ENCODE data around the gene MMP25. TPM values are rescaled to one million over a fixed set of nuclear protein-coding genes. Genes with fewer than 3 reads are reported as not detected.
"Not testable (repeated sequence)": the region's sequence is repeated elsewhere in the genome, so short reads cannot be mapped to it uniquely, and the experiment has no call there.

The MMP25 gene
- total RNA-seq, 2 experiments from 2014 or later, result 0.99 to 1.6 TPM

GRCh38 chr16:3035289-3035971 lies 10.9 kb upstream of the MMP25 start:
- Mint-ChIP-seq H3K27ac (no peak overlapping the region), H3K9me3 (no peaks in the 10 kb centered on the region), H3K36me3 (no peaks in the 10 kb centered on the region), H3K4me3 (no peak overlapping the region), H3K27me3 (peaks cover 88% of the 10 kb centered on the region), H3K4me1 (peaks cover 10% of the 10 kb centered on the region)
- no peak for DNase-seq

DNA sequence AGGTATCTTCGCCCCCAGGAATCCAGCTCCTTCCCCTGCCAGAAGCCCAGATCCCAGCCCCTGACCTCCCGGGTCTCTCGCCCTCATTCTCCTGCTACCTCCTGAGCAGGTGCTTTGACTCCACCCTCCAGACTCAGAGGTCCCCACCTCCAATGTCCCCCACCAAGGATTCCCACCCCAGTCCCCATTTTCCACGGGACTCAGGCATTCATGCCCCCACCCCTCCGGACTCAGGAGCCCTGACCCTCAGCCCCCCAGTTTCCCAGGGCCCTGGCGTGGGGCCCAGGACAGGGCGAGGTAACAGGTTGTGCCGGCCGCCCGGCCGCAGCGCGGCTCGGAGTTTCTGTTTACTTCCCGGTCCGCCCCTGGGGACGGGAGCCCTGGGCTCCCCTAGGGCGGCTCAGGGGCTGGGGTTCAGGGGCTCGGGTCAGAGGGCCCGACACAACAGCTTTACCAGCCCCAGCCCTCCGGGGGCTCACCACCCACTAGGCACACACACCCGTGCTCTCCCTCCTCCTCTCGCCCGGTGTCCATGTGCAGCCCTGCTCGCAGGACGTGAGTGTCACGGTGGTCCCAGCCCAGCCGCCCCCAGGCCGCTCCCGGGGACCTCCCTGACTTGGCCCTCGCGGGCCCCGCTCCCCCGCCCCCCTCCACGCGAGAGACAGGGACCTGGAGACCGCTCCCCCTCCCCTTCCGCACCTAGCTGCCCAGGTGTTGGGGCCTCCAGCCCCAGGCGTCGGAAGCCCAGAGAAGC lies 10.2 kb upstream of the MMP25 start:
- Mint-ChIP-seq H3K36me3 (no peaks in the 10 kb centered on the region), H3K9me3 (no peaks in the 10 kb centered on the region), H3K27ac (no peak overlapping the region), H3K4me1 (peaks cover 10% of the 10 kb centered on the region), H3K27me3 (peaks cover 88% of the 10 kb centered on the region), H3K4me3 (no peak overlapping the region)
- no peak for DNase-seq

GRCh38 chr16:3036726-3037315 lies 9.5 kb upstream of the MMP25 start, which contains the start of gene BICDL2:
Gene BICDL2, minus strand, starts transcription at chr16:3036944. Its CDS starts 1,448 bp downstream, at chr16:3035496.
- Mint-ChIP-seq H3K9me3 (no peaks in the 10 kb centered on the region), H3K36me3 (no peaks in the 10 kb centered on the region), H3K27ac (no peak within 1 kb of the TSS), H3K4me1 (peaks cover 10% of the 10 kb centered on the region), H3K27me3 (peaks cover 89% of the 10 kb centered on the region), H3K4me3 (no peak within 1 kb of the TSS)
- no peak for DNase-seq

GRCh38 chr16:3038256-3038655 lies 8.1 kb upstream of the MMP25 start:
- Mint-ChIP-seq H3K9me3 (no peaks in the 10 kb centered on the region), H3K27me3 (peaks cover 88% of the 10 kb centered on the region), H3K36me3 (no peaks in the 10 kb centered on the region), H3K27ac (no peak overlapping the region), H3K4me1 (peaks cover 5% of the 10 kb centered on the region), H3K4me3 (no peak overlapping the region)
- no peak for DNase-seq

DNA sequence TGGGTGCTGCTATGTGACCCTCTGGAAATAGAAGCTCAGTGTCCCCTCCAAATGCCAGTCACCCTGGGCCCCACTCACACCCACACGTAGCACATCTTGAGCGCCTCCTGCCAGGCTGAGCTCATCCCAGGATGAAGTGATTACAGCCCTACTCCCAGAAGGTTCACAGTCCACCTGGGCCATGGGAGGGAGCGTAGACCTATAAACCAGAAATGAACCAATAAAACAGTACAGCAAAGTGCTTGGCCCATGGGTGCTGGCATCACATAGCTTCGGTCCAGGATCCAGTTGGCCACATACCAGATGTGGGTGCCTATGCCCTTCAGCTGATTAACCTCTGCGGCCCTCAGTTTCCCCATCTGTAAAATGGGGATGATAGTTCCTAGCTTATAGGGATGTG lies 7.5 kb upstream of the MMP25 start:
- peaks cover 5% of the 10 kb centered on the region for H3K4me1 Mint-ChIP-seq
- no peaks in the 10 kb centered on the region for H3K36me3 Mint-ChIP-seq
- H3K4me3 Mint-ChIP-seq, result no peak overlapping the region
- no peak overlapping the region for H3K27ac Mint-ChIP-seq
- no peak for DNase-seq
- H3K27me3 Mint-ChIP-seq, result peaks cover 88% of the 10 kb centered on the region
- no peaks in the 10 kb centered on the region for H3K9me3 Mint-ChIP-seq

DNA sequence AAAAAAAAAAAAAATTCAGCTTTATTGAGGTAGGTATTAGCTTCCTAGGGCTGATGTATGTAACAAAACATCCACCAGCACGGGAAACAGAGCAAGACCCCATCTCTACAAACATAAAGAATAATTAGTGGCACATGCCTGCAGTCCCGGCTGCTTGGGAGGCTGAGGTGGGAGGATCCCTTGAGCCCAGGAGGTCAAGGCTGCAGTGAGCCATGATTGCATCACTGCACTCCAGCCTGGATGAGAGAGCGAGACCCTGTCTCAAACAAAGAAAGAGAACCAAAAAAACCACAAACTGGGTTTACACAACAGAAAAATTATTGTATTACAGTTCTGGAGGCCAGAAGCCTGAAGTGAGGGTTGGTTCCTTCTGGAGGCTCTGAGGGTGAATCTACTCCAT lies 4.0 kb upstream of the MMP25 start:
- Mint-ChIP-seq H3K9me3 (no peaks in the 10 kb centered on the region), H3K36me3 (no peaks in the 10 kb centered on the region), H3K27ac (no peak overlapping the region), H3K4me3 (no peak overlapping the region), H3K27me3 (peaks cover 86% of the 10 kb centered on the region), H3K4me1 (peaks cover 7% of the 10 kb centered on the region)
- DNase-seq, result no peak

GRCh38 chr16:3044708-3045107 lies 1.7 kb upstream of the MMP25 start:
- H3K4me1 Mint-ChIP-seq, result peaks cover 9% of the 10 kb centered on the region
- no peaks in the 10 kb centered on the region for H3K36me3 Mint-ChIP-seq
- peaks cover 76% of the 10 kb centered on the region for H3K27me3 Mint-ChIP-seq
- no peaks in the 10 kb centered on the region for H3K9me3 Mint-ChIP-seq
- no peak for DNase-seq
- H3K27ac Mint-ChIP-seq, result no peak overlapping the region
- H3K4me3 Mint-ChIP-seq, result peak overlapping the region; percentile 73

GRCh38 chr16:3046641-3047386 lies 453 bp downstream of the MMP25 start:
- Mint-ChIP-seq H3K27me3 (peaks cover 56% of the 10 kb centered on the region), H3K4me3 (peak overlapping the region; percentile 43), H3K36me3 (no peaks in the 10 kb centered on the region), H3K4me1 (peaks cover 19% of the 10 kb centered on the region), H3K27ac (no peak overlapping the region), H3K9me3 (no peaks in the 10 kb centered on the region)
- no peak for DNase-seq

DNA sequence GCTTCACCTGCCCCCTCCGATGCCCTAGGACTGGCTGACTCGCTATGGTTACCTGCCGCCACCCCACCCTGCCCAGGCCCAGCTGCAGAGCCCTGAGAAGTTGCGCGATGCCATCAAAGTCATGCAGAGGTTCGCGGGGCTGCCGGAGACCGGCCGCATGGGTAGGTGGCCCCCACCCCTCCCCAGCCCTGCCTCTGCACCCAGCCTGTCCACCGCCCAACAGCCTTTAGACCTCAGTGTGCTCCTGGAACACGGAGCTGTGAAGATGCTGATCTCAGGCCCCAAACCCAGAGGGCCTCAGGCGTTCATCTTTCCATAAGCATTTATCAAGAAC lies 993 bp downstream of the MMP25 start:
- no peak for DNase-seq
- Mint-ChIP-seq H3K4me3 (no peak overlapping the region), H3K36me3 (no peaks in the 10 kb centered on the region), H3K27me3 (peaks cover 53% of the 10 kb centered on the region), H3K9me3 (no peaks in the 10 kb centered on the region), H3K27ac (no peak overlapping the region), H3K4me1 (peaks cover 19% of the 10 kb centered on the region)

DNA sequence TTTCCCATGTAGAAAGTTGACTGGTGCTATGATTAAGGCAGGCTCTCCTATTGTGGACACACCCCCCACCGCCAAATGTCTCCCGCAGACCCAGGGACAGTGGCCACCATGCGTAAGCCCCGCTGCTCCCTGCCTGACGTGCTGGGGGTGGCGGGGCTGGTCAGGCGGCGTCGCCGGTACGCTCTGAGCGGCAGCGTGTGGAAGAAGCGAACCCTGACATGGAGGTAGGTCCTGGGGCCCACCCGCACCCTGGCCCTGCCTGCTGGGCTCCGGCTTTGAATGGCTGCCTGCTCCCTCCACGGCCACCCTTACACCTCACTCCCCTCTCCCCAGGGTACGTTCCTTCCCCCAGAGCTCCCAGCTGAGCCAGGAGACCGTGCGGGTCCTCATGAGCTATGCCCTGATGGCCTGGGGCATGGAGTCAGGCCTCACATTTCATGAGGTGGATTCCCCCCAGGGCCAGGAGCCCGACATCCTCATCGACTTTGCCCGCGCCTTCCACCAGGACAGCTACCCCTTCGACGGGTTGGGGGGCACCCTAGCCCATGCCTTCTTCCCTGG lies 3.6 kb downstream of the MMP25 start:
- peaks cover 12% of the 10 kb centered on the region for H3K36me3 Mint-ChIP-seq
- peaks cover 27% of the 10 kb centered on the region for H3K27me3 Mint-ChIP-seq
- H3K9me3 Mint-ChIP-seq, result no peaks in the 10 kb centered on the region
- H3K4me3 Mint-ChIP-seq, result no peak overlapping the region
- H3K27ac Mint-ChIP-seq, result no peak overlapping the region
- H3K4me1 Mint-ChIP-seq, result peaks cover 30% of the 10 kb centered on the region
- no peak for DNase-seq

GRCh38 chr16:3050487-3050886 lies 4.1 kb downstream of the MMP25 start:
- Mint-ChIP-seq H3K27ac (no peak overlapping the region), H3K36me3 (peaks cover 15% of the 10 kb centered on the region), H3K4me3 (no peak overlapping the region)

DNA sequence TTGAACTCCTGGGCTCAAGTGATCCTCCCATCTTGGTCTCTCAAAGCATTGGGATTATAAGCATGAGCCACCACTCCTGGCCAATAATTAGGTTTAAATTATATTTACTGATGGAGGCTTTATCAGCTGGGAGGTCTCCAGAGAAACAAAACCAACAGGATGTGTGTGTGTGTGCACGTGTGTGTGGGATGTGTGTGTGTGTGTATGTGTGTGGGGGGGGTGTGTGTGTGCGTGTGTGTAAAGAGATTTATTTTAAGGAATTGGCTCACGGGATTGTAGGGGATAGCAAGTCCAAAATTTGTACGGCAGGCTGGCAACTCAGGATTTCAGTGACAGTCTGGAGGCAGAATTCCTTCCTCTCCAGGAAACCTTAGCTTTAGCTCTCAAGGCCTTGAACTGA lies 4.6 kb downstream of the MMP25 start:
- DNase-seq, result no peak
- no peak overlapping the region for H3K4me3 Mint-ChIP-seq
- no peaks in the 10 kb centered on the region for H3K9me3 Mint-ChIP-seq
- no peak overlapping the region for H3K27ac Mint-ChIP-seq
- H3K36me3 Mint-ChIP-seq, result peaks cover 15% of the 10 kb centered on the region
- H3K4me1 Mint-ChIP-seq, result peaks cover 35% of the 10 kb centered on the region
- H3K27me3 Mint-ChIP-seq, result peaks cover 19% of the 10 kb centered on the region

More at GRCh38 chr16:3050487-3050886, 4.1 kb downstream of the MMP25 start:
- Mint-ChIP-seq H3K4me1 (peaks cover 31% of the 10 kb centered on the region), H3K27me3 (peaks cover 22% of the 10 kb centered on the region), H3K9me3 (no peaks in the 10 kb centered on the region)
- DNase-seq, result no peak

- Mint-ChIP-seq H3K27ac (no peak overlapping the region), H3K4me3 (no peak overlapping the region), H3K36me3 (peaks cover 15% of the 10 kb centered on the region), H3K9me3 (no peaks in the 10 kb centered on the region), H3K4me1 (peaks cover 38% of the 10 kb centered on the region), H3K27me3 (peaks cover 19% of the 10 kb centered on the region)
- DNase-seq, result no peak
Observed at GRCh38 chr16:3051494-3051893, 5.1 kb downstream of the MMP25 start.

DNA sequence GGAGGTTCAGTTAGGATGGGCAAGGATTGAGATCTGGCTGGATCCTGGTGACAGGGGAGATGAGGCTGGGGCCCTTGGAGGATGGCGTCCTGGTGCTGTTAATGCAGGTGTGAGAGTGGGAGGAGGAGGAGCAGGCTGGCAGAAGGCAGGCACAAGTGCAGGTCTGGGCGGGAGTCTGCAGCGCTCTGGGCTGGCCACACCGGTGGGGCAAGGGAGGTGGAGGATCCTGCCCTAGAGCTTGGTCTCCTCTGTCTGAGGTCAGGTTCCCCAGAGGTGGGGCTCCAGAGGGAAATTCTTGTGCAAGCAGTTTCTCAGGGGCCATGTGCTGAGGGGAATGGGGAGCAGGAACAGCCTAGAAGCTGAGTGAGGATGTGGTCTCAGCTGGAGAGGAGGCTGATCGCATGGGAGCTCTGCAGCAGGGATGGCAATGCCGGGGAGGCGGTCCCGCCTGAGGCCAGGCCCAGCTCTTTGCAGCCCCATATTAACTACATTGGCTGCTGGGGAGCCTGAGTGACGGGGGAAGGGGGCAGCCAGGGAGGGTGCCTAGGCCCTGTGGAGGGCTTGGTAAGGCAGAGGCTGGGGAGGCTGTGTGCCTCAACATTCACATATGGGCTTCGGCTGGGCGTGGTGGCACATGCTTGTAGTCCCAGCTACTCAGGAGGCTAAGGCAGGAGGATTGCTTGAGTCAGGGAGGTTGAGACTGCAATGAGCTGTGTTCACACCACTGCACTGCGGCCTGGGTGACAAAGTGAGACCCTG lies 6.4 kb downstream of the MMP25 start:
- H3K4me3 Mint-ChIP-seq, H3K9me3 Mint-ChIP-seq, H3K27me3 Mint-ChIP-seq, DNase-seq, H3K27ac Mint-ChIP-seq: not testable (repeated sequence)
- Mint-ChIP-seq H3K36me3 (peaks cover 21% of the 10 kb centered on the region), H3K4me1 (peaks cover 49% of the 10 kb centered on the region)
